Measurements from ENCODE around the gene TPRG1L. TPM values are rescaled to one million over a fixed set of nuclear protein-coding genes. Genes with fewer than 3 reads are reported as not detected.
A peak's percentile ranks its signal among the peaks of the same experiment; 100 is the strongest.

Gene TPRG1L
- total RNA-seq, 1 donor from 2014 or later = 23.2 TPM

- DNase-seq (ENCODE audit: low read depth) = no peak
Measured at GRCh38 chr1:3627515-3628253, 2.9 kb downstream of the TPRG1L start.

- DNase-seq (ENCODE audit: low read depth) = no peak
Measured at GRCh38 chr1:3628445-3628844, 3.6 kb downstream of the TPRG1L start.

GRCh38 chr1:3629561-3630160, 4.8 kb downstream of the TPRG1L start:
- no peak for DNase-seq (ENCODE audit: low read depth)

GRCh38 chr1:3630161-3630611, 5.4 kb downstream of the TPRG1L start:
- DNase-seq (ENCODE audit: low read depth) = no peak

- DNase-seq (ENCODE audit: low read depth) = no peak
Measured at GRCh38 chr1:3630914-3631313, 6.1 kb downstream of the TPRG1L start.

- no peak for DNase-seq (ENCODE audit: low read depth)
Measured at GRCh38 chr1:3631320-3632260, 6.8 kb downstream of the TPRG1L start.

GRCh38 chr1:3632298-3632697, 7.5 kb downstream of the TPRG1L start:
- DNase-seq (ENCODE audit: low read depth) = no peak

- no peak for DNase-seq (ENCODE audit: low read depth)
Measured at GRCh38 chr1:3632716-3633343, 8.0 kb downstream of the TPRG1L start.

GRCh38 chr1:3633344-3634058, 8.7 kb downstream of the TPRG1L start:
- peak; percentile 69 for DNase-seq (ENCODE audit: low read depth)

- no peak for DNase-seq (ENCODE audit: low read depth)
Measured at GRCh38 chr1:3634059-3634800, 9.4 kb downstream of the TPRG1L start.

GRCh38 chr1:3636080-3636479, 11.3 kb downstream of the TPRG1L start:
- DNase-seq (ENCODE audit: low read depth) = no peak

- DNase-seq (ENCODE audit: low read depth) = no peak
Measured at GRCh38 chr1:3636531-3636930, 11.7 kb downstream of the TPRG1L start.

GRCh38 chr1:3638027-3638426, 13.2 kb downstream of the TPRG1L start:
- no peak for DNase-seq (ENCODE audit: low read depth)

GRCh38 chr1:3638676-3639075, 13.9 kb downstream of the TPRG1L start:
- no peak for DNase-seq (ENCODE audit: low read depth)

- DNase-seq (ENCODE audit: low read depth) = no peak
Measured at GRCh38 chr1:3639397-3639911, 14.6 kb downstream of the TPRG1L start.

- no peak for DNase-seq (ENCODE audit: low read depth)
Measured at GRCh38 chr1:3640121-3640837, 15.5 kb downstream of the TPRG1L start.

GRCh38 chr1:3641046-3641760, 16.4 kb downstream of the TPRG1L start:
- no peak for DNase-seq (ENCODE audit: low read depth)

- DNase-seq (ENCODE audit: low read depth) = no peak
Measured at GRCh38 chr1:3641816-3642215, 17.0 kb downstream of the TPRG1L start.
